ENCODE results near the gene SERPINH1. TPM values are rescaled to one million over a fixed set of nuclear protein-coding genes. Genes with fewer than 3 reads are reported as not detected.

Gene SERPINH1
- total RNA-seq, 1 donor from 2014 or later, result 1,290 TPM

- Histone ChIP-seq H3K9me3 (no peaks in the 10 kb centered on the region), H3K36me3 (peaks cover 28 to 29% of the 10 kb centered on the region in 2 donors), H3K4me3 (no peak overlapping the region), H3K4me1 (peaks cover 0 to 3% of the 10 kb centered on the region in 2 donors), H3K27me3 (no peaks in the 10 kb centered on the region), H3K27ac (peak overlapping the region; percentile 36 to 52)
- intact Hi-C loops (cut with DNase I), result no loop called here
- no peak for DNase-seq (ENCODE audit: low spot score in 2 of 2)
- no peak for TF ChIP-seq CTCF (IDR thresholded peaks at IDR 0.05)
Observed at GRCh38 chr11:75576017-75576416, 14.0 kb downstream of the SERPINH1 start.

GRCh38 chr11:75576499-75576918, 14.5 kb downstream of the SERPINH1 start:
- no peaks in the 10 kb centered on the region for H3K27me3 ChIP-seq
- DNase-seq (ENCODE audit: low spot score in 2 of 2), result no peak
- intact Hi-C loops (cut with DNase I), result no loop called here
- no peak overlapping the region for H3K4me3 ChIP-seq
- peaks cover 23 to 24% of the 10 kb centered on the region in 2 donors for H3K36me3 ChIP-seq
- no peaks in the 10 kb centered on the region for H3K9me3 ChIP-seq
- no peak for TF ChIP-seq CTCF (IDR thresholded peaks at IDR 0.05)
- H3K4me1 ChIP-seq, result peaks cover 0 to 3% of the 10 kb centered on the region in 2 donors
- H3K27ac ChIP-seq, result peak overlapping the region; percentile 36 to 52

- no peaks in the 10 kb centered on the region for H3K9me3 ChIP-seq
- H3K27me3 ChIP-seq, result no peaks in the 10 kb centered on the region
- peaks cover 0 to 3% of the 10 kb centered on the region in 2 donors for H3K4me1 ChIP-seq
- H3K4me3 ChIP-seq, result no peak overlapping the region
- no peak for DNase-seq (ENCODE audit: low spot score in 2 of 2)
- TF ChIP-seq CTCF (IDR thresholded peaks at IDR 0.05), result peak; percentile 27 to 68 (median 61)
- H3K27ac ChIP-seq, result peak overlapping the region in 1 of 2 donors; percentile 52
- peaks cover 16 to 17% of the 10 kb centered on the region in 2 donors for H3K36me3 ChIP-seq
- intact Hi-C loops (cut with DNase I), result no loop called here
Observed at GRCh38 chr11:75577207-75577606, 15.2 kb downstream of the SERPINH1 start.

- TF ChIP-seq CTCF (IDR thresholded peaks at IDR 0.05), result no peak
- Histone ChIP-seq H3K9me3 (no peaks in the 10 kb centered on the region), H3K4me1 (peaks cover 3 to 11% of the 10 kb centered on the region in 2 donors), H3K36me3 (no peaks in the 10 kb centered on the region), H3K4me3 (no peak overlapping the region), H3K27ac (no peak overlapping the region), H3K27me3 (no peaks in the 10 kb centered on the region)
- intact Hi-C loops (cut with DNase I), result no loop called here
- DNase-seq (ENCODE audit: low spot score in 2 of 2), result no peak
Observed at GRCh38 chr11:75578977-75579376, 16.9 kb downstream of the SERPINH1 start.

- intact Hi-C loops (cut with DNase I), result loop anchor here (5.0 kb wide), 2 partner anchors 87 to 163 kb away; partner anchors contain the start of gene MAP6
- no peak for TF ChIP-seq CTCF (IDR thresholded peaks at IDR 0.05)
- no peaks in the 10 kb centered on the region for H3K27me3 ChIP-seq
- H3K27ac ChIP-seq, result no peak overlapping the region
- no peak for DNase-seq (ENCODE audit: low spot score in 2 of 2)
- H3K4me3 ChIP-seq, result no peak overlapping the region
- no peaks in the 10 kb centered on the region for H3K9me3 ChIP-seq
- H3K36me3 ChIP-seq, result no peaks in the 10 kb centered on the region
- peaks cover 3 to 15% of the 10 kb centered on the region in 2 donors for H3K4me1 ChIP-seq
Observed at GRCh38 chr11:75579841-75580240, 17.8 kb downstream of the SERPINH1 start.

GRCh38 chr11:75582506-75582894, 20.4 kb downstream of the SERPINH1 start:
- intact Hi-C loops (cut with DNase I), result loop anchor here (5.0 kb wide), 2 partner anchors 85 to 165 kb away; partner anchors contain the start of gene MAP6
- DNase-seq (ENCODE audit: low spot score in 2 of 2), result no peak
- Histone ChIP-seq H3K9me3 (no peaks in the 10 kb centered on the region), H3K4me1 (peaks cover 0 to 15% of the 10 kb centered on the region in 2 donors), H3K36me3 (no peaks in the 10 kb centered on the region), H3K4me3 (peak overlapping the region in 1 of 2 donors; percentile 83), H3K27ac (peak overlapping the region; percentile 97 to 99), H3K27me3 (no peaks in the 10 kb centered on the region)
- no peak for TF ChIP-seq CTCF (IDR thresholded peaks at IDR 0.05)
